D721Med (cell line): ENCODE measurements around the gene LYRM4.

ENCODE experiments used
- DNase-seq: peaks from one replicate; pipeline ENCODE4 v3.0.0; 2011; ENCODE audit warnings: low spot score; ENCODE audit not compliant: insufficient read length
- FAIRE-seq: peaks from 2 replicates; lab custom pipeline; 2011; peaks lifted over from hg19 to GRCh38; lab: Jason Lieb, UNC
- CTCF ChIP-seq: IDR thresholded peaks from 2 replicates; pipeline ENCODE4 v1.5.1; 2012; ENCODE audit warnings: mild to moderate bottlenecking, control low read depth; ENCODE audit not compliant: insufficient read depth; ENCODE audit errors: missing control alignments

LYRM4 gene

GRCh38 chr6:5302220-5302946 is 41.6 kb upstream of the LYRM4 start:
- TF ChIP-seq CTCF = no peak
- no peak for FAIRE-seq

DNA sequence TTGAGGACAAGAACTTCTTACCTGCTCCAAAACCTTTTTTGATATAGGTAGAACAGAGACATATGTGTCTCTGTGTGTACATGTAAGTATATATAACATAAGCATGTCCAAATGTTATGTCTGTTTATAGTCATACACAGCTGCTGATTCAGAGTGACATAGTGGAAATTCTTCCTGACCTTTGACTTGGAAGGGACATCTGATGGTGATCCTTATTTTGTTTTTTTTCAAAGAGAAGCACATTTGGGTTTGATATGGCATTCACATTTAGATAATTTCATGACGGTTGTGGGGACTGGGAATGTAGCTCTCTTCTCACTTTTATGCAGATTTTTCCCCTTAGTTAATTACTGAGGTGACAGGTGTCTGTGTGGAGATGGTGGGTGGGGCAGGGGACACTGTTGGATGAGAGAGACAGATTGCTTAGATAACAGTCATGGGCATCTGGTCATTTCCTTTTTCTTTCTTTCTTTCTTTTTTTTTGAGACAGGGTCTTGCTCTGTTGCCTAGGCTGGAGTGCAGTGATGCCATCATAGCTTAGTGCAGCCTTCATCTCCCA is 39.5 kb upstream of the LYRM4 start:
- FAIRE-seq (no peak), DNase-seq (no peak)
- TF ChIP-seq CTCF = no peak

More at GRCh38 chr6:5302220-5302946, 41.6 kb upstream of the LYRM4 start:
- no peak for DNase-seq

DNA sequence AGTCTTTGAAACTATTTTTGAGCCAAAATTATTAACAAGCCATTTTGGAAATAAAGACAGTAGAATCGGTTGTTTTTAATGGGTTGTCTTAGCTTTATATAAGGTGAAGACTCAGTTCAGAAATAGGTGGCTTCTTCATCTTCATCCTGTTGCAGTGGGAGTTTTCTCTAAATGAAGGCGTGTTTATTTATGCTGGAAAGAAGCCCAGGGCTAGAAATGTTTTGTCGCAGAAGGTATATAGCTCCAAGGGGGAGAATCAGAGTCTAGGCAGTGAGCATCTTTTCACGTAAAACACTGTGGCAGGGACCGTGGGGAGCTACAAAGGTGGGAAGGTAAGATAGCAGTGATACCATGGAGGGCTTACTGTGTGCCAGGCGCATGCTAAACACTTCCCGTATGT is 34.9 kb upstream of the LYRM4 start:
- DNase-seq (no peak), FAIRE-seq (no peak)
- TF ChIP-seq CTCF = no peak

DNA sequence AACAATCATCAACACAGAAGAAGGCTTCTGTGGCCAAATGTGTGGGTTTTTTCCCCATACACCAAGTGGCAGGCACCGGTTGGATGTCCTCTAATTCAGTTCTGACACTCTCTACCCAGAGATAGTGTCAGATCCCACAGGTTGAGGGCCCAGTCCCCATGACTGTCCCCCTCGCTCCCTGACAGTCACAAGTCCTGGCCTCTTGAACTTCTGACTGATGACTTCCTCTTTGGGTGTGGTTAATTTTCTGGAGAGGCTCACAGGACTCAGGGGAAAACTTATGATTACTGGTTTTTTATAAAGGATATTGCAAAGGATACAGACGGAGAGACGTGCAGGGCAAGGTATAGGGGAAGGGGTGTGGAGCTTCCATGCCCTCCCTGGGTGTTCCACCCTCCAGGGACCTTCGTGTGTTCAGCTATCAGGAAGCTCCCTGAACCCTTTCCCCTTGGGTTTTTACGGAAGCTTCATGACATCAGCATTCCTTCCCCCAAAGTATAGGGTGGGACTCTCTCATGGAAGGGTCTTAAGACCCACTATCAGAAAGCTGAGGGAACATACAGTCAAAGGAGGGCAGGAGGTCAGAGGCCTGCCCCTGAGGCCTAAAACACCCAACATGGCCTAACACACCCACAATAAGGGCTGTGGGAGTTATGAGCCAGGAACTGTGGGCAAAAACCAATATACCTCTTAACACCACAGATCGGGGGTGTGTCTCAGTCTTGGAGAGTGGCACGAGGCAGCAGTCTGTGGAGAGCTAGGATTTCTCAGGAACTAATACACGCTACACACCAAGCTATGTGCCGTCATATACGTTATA is 33.9 kb upstream of the LYRM4 start:
- DNase-seq (no peak), FAIRE-seq (no peak)
- no peak for TF ChIP-seq CTCF

DNA sequence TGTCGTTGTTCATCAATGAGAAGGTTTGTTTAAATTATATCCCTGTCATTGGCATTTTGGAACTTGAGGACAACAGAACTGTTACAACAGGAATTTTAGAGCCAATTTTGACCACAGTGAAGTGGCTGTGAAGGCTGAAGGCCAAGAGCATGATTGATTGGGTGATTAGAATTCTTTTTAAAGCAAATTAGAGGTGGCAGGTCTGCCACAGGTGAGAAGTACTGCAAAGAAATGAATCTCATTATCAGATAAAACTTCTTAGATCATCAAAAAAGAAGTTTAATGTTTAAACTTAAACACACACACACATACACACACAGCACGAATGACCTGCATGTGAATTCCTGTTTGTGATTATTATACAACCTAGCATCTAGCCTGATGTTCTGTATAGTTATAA is 32.9 kb upstream of the LYRM4 start:
- no peak for FAIRE-seq
- no peak for DNase-seq
- no peak for TF ChIP-seq CTCF

- DNase-seq (no peak), FAIRE-seq (no peak)
- no peak for TF ChIP-seq CTCF
Observed at GRCh38 chr6:5292154-5292553, 31.4 kb upstream of the LYRM4 start.

GRCh38 chr6:5290500-5290899 is 29.8 kb upstream of the LYRM4 start:
- no peak for FAIRE-seq
- no peak for DNase-seq
- no peak for TF ChIP-seq CTCF
